Activated CD4-positive, alpha-beta memory T cell treated with anti-CD3 and anti-CD28 coated beads for 36 hours (primary cell): ENCODE measurements around the gene TCF4. TPM values are rescaled to one million over a fixed set of nuclear protein-coding genes. Genes with fewer than 3 reads are reported as not detected.

Experiments used
- CTCF ChIA-PET: fragments of 350-600 bp; sonication (Branson Sonifier 250); formaldehyde crosslinking; loops from one replicate; lab custom pipeline; 2021; ENCODE audit warnings: antibody characterized with exemption, inconsistent platforms; lab: Charles Lee
- POLR2A ChIA-PET: fragments of 350-600 bp; sonication (Branson Sonifier 250); formaldehyde crosslinking; loops from one replicate; lab custom pipeline; 2021; ENCODE audit warnings: antibody characterized with exemption; lab: Charles Lee
- DNase-seq: peaks from one replicate; pipeline ENCODE4 v3.0.0-alpha.2; 2020
- H3K27ac Mint-ChIP-seq: one replicate; pipeline ENCODE4 v1.8.0; 2021; ENCODE audit warnings: mixed read lengths
- H3K27me3 Mint-ChIP-seq: one replicate; pipeline ENCODE4 v1.8.0; 2021; ENCODE audit warnings: mixed read lengths
- H3K36me3 Mint-ChIP-seq: one replicate; pipeline ENCODE4 v1.8.0; 2021; ENCODE audit warnings: mixed read lengths
- H3K4me1 Mint-ChIP-seq: one replicate; pipeline ENCODE4 v1.8.0; 2021; ENCODE audit warnings: low read depth, mixed read lengths
- H3K4me3 Mint-ChIP-seq: one replicate; pipeline ENCODE4 v1.8.0; 2021; ENCODE audit warnings: mild to moderate bottlenecking, mixed read lengths
- H3K9me3 Mint-ChIP-seq: one replicate; pipeline ENCODE4 v1.8.0; 2021; ENCODE audit warnings: mixed read lengths
- intact Hi-C: fragments of 100-400 bp; cut with micrococcal nuclease; formaldehyde crosslinking; loops from one replicate; pipeline ENCODE4 v1.15.1; 2023
- total RNA-seq, 2 experiments: library from RNA; stranded (reverse); gene quantifications; one replicate each; pipeline ENCODE4 v1.2.3, GENCODE V29; 2021

TCF4 gene
- total RNA-seq, 2 experiments from 2014 or later = not detected

DNA sequence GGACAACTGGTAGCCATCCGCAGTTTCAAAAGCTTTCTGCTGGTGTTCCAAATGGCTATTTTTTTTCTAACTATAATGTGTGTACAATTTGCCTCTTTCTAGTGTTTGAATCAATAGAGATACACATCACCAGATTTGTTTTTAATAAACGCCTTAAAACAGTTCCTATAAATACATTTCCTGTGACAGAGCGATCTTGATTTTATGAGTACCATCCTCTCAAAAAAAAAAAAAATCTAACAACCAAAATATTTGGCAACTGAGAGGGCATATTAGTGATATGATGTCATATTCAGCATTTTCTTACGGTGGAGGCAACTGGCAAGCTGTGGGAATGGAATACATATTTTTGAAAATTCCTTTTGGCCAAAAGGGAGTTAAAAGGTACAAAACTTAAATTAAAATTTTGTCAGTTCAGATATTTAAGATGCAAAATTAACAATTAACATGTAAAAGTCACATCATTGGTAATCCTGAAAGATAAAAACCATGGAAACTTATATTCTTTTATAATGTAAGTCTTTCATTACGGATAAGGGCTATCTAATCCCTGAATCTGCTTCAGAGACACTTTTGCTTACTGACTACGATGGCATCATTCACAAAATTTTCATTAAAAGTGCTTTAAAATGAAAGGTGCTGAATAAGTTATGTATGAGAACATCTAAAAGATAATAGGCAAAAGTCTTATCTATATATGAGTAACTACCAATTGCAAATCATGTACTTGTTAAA, 268.4 kb downstream of the TCF4 start:
- no peak for DNase-seq
- POLR2A ChIA-PET = no interaction called here
- Mint-ChIP-seq H3K36me3 (no peaks in the 10 kb centered on the region), H3K27me3 (peaks cover 31% of the 10 kb centered on the region), H3K4me3 (no peak overlapping the region), H3K4me1 (peaks cover 4% of the 10 kb centered on the region), H3K27ac (no peak overlapping the region), H3K9me3 (no peaks in the 10 kb centered on the region)
- intact Hi-C loops = no loop called here
- CTCF ChIA-PET = no interaction called here

- ChIA-PET CTCF (no interaction called here), POLR2A (no interaction called here)
- no peaks in the 10 kb centered on the region for H3K9me3 Mint-ChIP-seq
- no peak overlapping the region for H3K27ac Mint-ChIP-seq
- peaks cover 28% of the 10 kb centered on the region for H3K27me3 Mint-ChIP-seq
- no peak overlapping the region for H3K4me3 Mint-ChIP-seq
- intact Hi-C loops = no loop called here
- peaks cover 4% of the 10 kb centered on the region for H3K4me1 Mint-ChIP-seq
- no peaks in the 10 kb centered on the region for H3K36me3 Mint-ChIP-seq
- no peak for DNase-seq
These were observed 269.0 kb downstream of the TCF4 start for GRCh38 chr18:55318951-55319441.

- H3K27me3 Mint-ChIP-seq = peaks cover 19% of the 10 kb centered on the region
- ChIA-PET POLR2A (no interaction called here), CTCF (no interaction called here)
- intact Hi-C loops = no loop called here
- no peak for DNase-seq
- no peak overlapping the region for H3K4me3 Mint-ChIP-seq
- no peaks in the 10 kb centered on the region for H3K36me3 Mint-ChIP-seq
- no peak overlapping the region for H3K27ac Mint-ChIP-seq
- no peaks in the 10 kb centered on the region for H3K9me3 Mint-ChIP-seq
- peaks cover 4% of the 10 kb centered on the region for H3K4me1 Mint-ChIP-seq
These were observed 270.1 kb downstream of the TCF4 start for GRCh38 chr18:55317864-55318263.

GRCh38 chr18:55317324-55317723, 270.7 kb downstream of the TCF4 start:
- CTCF ChIA-PET = no interaction called here
- H3K27ac Mint-ChIP-seq = no peak overlapping the region
- no peaks in the 10 kb centered on the region for H3K36me3 Mint-ChIP-seq
- DNase-seq = no peak
- POLR2A ChIA-PET = no interaction called here
- H3K9me3 Mint-ChIP-seq = no peaks in the 10 kb centered on the region
- intact Hi-C loops = no loop called here
- H3K4me1 Mint-ChIP-seq = peaks cover 4% of the 10 kb centered on the region
- H3K27me3 Mint-ChIP-seq = peaks cover 16% of the 10 kb centered on the region
- no peak overlapping the region for H3K4me3 Mint-ChIP-seq

- H3K27me3 Mint-ChIP-seq = peaks cover 15% of the 10 kb centered on the region
- H3K4me1 Mint-ChIP-seq = peaks cover 3% of the 10 kb centered on the region
- H3K4me3 Mint-ChIP-seq = no peak overlapping the region
- intact Hi-C loops = no loop called here
- no peaks in the 10 kb centered on the region for H3K36me3 Mint-ChIP-seq
- POLR2A ChIA-PET = no interaction called here
- no peak for DNase-seq
- CTCF ChIA-PET = no interaction called here
- H3K9me3 Mint-ChIP-seq = no peaks in the 10 kb centered on the region
- H3K27ac Mint-ChIP-seq = no peak overlapping the region
These were observed 271.4 kb downstream of the TCF4 start for GRCh38 chr18:55316486-55317184.

DNA sequence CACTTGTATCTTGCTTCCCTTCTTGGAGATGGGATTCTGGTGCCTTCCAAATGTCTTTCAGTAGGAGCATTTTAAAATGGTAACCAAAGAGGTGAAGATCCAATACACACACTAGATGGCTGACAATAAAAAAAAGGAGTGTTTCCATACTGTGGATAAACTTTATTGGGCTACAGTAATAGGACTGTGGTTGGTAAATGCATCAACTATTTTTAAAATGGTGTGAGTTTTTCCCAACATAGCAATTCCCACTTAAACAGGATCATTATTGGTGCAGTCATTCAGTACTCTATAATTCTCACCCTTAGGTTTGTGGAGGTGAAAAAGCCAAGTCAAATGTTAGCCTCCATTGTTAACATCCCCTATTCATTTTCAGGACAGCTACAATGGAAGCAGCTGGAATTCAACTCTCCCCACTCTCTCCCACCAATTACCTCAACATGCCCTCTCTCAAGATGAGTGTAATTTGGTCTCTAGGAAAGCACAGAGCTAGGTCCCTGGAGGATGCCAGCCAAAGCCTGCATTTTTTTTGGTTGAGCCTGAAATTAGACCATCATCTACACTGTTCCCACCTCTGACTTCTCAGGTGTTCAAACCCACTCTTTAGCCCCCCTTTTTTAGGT, 273.3 kb downstream of the TCF4 start:
- no peaks in the 10 kb centered on the region for H3K9me3 Mint-ChIP-seq
- ChIA-PET POLR2A (no interaction called here), CTCF (no interaction called here)
- no peaks in the 10 kb centered on the region for H3K4me1 Mint-ChIP-seq
- peaks cover 6% of the 10 kb centered on the region for H3K27me3 Mint-ChIP-seq
- intact Hi-C loops = no loop called here
- no peak for DNase-seq
- H3K36me3 Mint-ChIP-seq = no peaks in the 10 kb centered on the region
- H3K4me3 Mint-ChIP-seq = no peak overlapping the region
- H3K27ac Mint-ChIP-seq = no peak overlapping the region

DNA sequence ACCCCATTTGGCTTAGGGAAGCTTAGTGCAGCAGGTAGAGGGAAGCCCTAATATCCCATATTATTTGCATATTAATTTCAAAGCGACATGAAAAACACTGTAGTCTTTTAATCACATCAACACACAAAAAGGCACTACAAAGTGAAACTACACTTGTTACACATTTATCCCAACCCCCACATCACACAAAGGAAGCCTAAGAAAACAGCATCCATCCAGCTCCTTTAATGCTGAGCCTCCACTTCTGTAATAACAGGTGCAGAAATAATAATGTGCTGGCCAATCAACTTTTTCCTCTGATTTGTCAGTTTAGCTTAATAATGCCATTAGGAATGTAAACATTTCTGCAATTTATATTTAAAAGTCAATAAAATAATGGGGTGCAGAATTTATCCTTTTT, 274.0 kb downstream of the TCF4 start:
- intact Hi-C loops = no loop called here
- Mint-ChIP-seq H3K4me3 (no peak overlapping the region), H3K27me3 (peaks cover 3% of the 10 kb centered on the region), H3K9me3 (no peaks in the 10 kb centered on the region), H3K27ac (no peak overlapping the region), H3K36me3 (no peaks in the 10 kb centered on the region), H3K4me1 (no peaks in the 10 kb centered on the region)
- ChIA-PET CTCF (no interaction called here), POLR2A (no interaction called here)
- no peak for DNase-seq

GRCh38 chr18:55310863-55311262, 277.1 kb downstream of the TCF4 start:
- intact Hi-C loops = no loop called here
- POLR2A ChIA-PET = no interaction called here
- H3K4me1 Mint-ChIP-seq = no peaks in the 10 kb centered on the region
- no peaks in the 10 kb centered on the region for H3K9me3 Mint-ChIP-seq
- no peak overlapping the region for H3K27ac Mint-ChIP-seq
- no peaks in the 10 kb centered on the region for H3K27me3 Mint-ChIP-seq
- no peak overlapping the region for H3K4me3 Mint-ChIP-seq
- no peaks in the 10 kb centered on the region for H3K36me3 Mint-ChIP-seq
- CTCF ChIA-PET = no interaction called here
- no peak for DNase-seq

DNA sequence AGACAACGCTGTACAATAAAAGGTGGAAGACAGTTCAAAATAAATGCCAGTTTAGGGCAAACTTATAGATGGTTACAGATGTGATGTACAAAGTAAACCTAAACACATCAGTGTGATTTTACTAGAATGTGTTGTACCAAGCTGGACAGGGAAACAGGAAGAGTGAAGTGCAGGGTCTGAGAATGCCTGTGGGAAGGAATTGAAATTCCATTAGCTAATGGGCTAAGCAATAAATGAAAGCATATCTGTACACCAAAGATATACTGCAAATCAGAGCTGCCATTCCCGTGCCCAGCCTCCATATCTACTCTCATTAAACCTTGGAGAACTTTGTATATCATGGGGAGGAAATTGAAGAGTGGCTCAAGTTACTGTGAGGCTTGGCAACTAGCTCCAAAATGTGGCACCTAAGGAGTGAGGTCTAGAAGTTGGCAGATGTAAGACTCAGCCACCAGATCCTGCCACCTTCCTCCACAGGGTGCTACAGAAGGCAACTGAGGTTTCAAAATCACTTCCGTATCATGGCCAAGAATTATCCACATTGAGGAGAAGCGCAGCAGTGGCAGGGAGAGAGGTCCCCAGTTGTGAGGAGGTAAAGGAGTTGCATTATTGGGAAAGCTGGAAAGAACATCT, 277.8 kb downstream of the TCF4 start:
- intact Hi-C loops = no loop called here
- Mint-ChIP-seq H3K4me3 (no peak overlapping the region), H3K27me3 (no peaks in the 10 kb centered on the region), H3K9me3 (no peaks in the 10 kb centered on the region), H3K27ac (no peak overlapping the region), H3K36me3 (no peaks in the 10 kb centered on the region), H3K4me1 (no peaks in the 10 kb centered on the region)
- ChIA-PET POLR2A (no interaction called here), CTCF (no interaction called here)
- DNase-seq = no peak

GRCh38 chr18:55309249-55309648, 278.7 kb downstream of the TCF4 start:
- no peaks in the 10 kb centered on the region for H3K4me1 Mint-ChIP-seq
- DNase-seq = no peak
- no peaks in the 10 kb centered on the region for H3K9me3 Mint-ChIP-seq
- intact Hi-C loops = no loop called here
- no peak overlapping the region for H3K27ac Mint-ChIP-seq
- ChIA-PET POLR2A (no interaction called here), CTCF (no interaction called here)
- no peaks in the 10 kb centered on the region for H3K27me3 Mint-ChIP-seq
- H3K36me3 Mint-ChIP-seq = no peaks in the 10 kb centered on the region
- no peak overlapping the region for H3K4me3 Mint-ChIP-seq

GRCh38 chr18:55307505-55307904, 280.5 kb downstream of the TCF4 start:
- Mint-ChIP-seq H3K27ac (no peak overlapping the region), H3K36me3 (no peaks in the 10 kb centered on the region), H3K9me3 (no peaks in the 10 kb centered on the region), H3K4me1 (no peaks in the 10 kb centered on the region), H3K4me3 (no peak overlapping the region), H3K27me3 (no peaks in the 10 kb centered on the region)
- POLR2A ChIA-PET = no interaction called here
- intact Hi-C loops = no loop called here
- CTCF ChIA-PET = no interaction called here
- no peak for DNase-seq

DNA sequence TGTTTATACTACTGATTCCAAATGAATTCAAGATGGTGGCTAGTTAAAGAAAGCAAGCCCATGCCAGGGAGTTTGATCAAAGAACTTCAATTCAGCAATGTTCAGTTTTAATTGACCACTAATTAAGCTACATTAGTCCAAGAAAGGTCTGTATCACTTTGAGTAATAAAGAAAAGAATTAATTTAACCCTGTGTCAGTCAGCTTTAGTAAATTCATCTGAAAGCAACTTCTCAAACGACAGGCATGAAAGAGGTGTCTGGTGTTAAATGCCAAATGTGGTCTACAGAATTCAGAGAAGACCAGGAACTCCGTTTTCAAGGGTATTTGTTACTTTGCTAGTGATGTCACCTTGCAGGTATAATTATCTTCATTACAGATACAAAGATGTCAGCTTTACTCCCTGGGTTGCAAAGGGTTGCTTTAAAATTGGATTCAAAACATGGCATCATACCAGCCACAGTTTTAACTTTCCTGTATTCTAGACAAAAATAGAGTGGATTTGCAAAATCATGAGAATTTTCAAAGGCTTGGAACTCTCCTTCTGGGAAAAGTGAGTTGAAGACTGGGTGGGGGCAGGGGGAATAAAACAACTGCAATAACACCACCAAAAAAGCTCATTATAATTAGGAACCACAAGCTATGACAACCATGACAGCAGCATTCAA, 281.5 kb downstream of the TCF4 start:
- Mint-ChIP-seq H3K9me3 (no peaks in the 10 kb centered on the region), H3K27me3 (no peaks in the 10 kb centered on the region), H3K4me1 (no peaks in the 10 kb centered on the region), H3K4me3 (no peak overlapping the region), H3K36me3 (no peaks in the 10 kb centered on the region), H3K27ac (no peak overlapping the region)
- ChIA-PET POLR2A (no interaction called here), CTCF (no interaction called here)
- no peak for DNase-seq
- intact Hi-C loops = no loop called here
